Measurements from ENCODE around the gene NMBR.
A peak's percentile ranks its signal among the peaks of the same experiment; 100 is the strongest.
"Not testable (repeated sequence)": the region's sequence is repeated elsewhere in the genome, so short reads cannot be mapped to it uniquely, and the experiment has no call there.

Gene NMBR

GRCh38 chr6:142153196-142153595 is 6.3 kb upstream of the NMBR start:
- DNase-seq = no peak

GRCh38 chr6:142152746-142153145 is 5.8 kb upstream of the NMBR start:
- no peak for DNase-seq

DNA sequence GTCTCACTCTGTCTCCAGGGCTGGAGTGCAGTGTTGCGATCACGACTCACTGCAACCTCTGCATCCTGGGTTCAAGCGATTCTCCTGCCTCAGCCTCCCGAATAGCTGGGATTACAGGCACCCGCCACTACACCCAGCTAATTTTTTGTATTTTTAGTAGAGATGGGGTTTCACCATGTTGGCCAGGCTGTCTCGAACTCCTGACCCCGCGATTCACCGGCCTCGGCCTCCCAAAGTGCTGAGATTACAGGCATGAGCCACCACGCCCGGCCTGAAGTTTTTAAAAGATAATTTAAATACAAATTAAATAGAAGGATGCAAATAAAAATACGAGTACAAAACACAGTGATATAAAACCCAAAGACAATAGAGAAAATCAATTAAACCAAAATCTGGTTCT is 5.4 kb downstream of the NMBR start:
- DNase-seq = not testable (repeated sequence)

DNA sequence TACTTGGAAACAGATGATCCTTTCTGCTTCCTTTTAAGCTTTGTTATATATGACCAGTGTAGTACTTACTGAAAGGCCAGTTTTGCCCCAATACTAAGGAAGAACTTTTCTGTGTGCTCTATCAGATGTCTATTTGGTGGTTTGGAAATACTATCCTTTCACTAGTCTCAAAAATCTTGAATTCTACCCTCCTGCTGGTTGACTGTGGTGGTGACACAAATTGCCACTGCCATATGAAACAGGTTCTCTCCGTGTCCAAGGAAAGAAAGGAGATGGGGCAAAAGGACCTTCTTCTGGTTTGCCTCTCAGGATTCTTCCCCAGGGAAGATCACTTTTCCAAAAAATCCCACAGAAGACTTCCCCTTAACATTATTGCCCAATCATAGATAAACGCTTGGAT is 8.0 kb downstream of the NMBR start:
- no peak for DNase-seq

GRCh38 chr6:142132625-142133024 is 14.3 kb downstream of the NMBR start, which contains the start of gene GJE1:
GJE1 (plus strand) TSS chr6:142132925; CDS start chr6:142133159, 234 bp downstream.
- DNase-seq = no peak

DNA sequence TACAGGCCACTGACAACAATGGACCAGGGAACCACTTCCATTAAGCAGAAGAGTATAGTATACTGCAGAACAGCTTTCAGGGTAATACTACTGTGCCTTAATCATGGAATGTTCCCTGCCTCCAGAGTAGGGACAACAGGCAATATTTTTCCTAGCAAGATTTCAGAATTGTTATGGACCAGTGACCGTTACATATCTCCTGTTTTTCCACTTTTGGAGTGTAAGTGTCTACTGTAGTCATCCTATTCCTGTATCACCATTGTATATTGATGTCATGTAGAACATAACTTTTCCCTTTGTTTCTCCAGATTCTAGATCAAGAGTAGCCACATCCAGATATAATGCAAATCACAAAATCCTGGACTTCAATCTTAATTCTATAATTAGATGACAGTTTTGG is 16.1 kb downstream of the NMBR start:
- DNase-seq = no peak

- no peak for DNase-seq
These were observed 25.6 kb downstream of the NMBR start for GRCh38 chr6:142121342-142121741.

- DNase-seq = no peak
These were observed 28.0 kb downstream of the NMBR start for GRCh38 chr6:142118925-142119324.

DNA sequence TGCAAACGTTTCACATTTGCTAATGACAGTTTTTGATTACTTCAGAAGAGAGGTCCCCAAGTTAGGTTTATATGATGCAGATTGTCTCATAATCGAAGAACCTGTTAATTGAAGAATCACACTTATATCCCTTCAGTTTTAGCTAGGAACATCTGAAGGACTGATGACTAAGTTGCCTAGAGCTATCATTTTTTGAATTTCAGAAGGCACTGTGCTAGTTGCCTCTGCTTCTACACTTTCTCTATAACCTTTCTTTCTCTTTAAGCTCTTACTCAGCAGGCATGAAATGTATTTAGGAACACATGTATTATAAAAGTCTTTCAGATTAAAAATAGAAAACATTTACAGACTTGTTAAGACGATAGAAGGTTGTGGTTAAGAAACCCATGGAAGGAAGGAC is 28.6 kb downstream of the NMBR start:
- DNase-seq = no peak

GRCh38 chr6:142117366-142117765 is 29.6 kb downstream of the NMBR start:
- DNase-seq = no peak

DNA sequence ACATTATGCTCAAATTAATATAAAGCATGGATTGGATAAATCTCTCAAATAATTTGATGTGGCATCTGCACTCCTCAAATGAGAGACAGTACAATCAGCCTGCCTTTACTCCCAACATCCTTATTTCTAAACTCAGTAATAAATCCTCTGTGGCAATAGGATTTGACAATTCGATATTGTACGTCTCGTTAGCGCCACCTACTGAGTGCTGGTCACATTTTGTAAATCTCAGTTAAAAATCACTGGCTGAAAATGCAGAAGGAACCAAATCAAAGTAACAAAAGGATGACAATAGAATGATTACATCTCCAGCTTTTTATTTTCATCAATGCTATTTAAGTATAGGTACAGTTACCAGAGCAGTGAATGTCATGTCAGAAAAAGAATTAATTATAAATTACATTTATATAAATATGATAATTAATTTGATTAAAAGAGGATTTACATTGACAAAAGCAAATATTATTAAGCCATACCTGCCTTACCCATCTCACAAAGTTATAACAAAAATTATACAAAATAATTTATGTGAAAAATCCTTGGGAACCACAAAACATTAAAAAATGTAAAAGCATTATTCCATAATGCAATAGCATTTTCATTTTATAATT is 34.4 kb downstream of the NMBR start:
- DNase-seq = peak; percentile 33

DNA sequence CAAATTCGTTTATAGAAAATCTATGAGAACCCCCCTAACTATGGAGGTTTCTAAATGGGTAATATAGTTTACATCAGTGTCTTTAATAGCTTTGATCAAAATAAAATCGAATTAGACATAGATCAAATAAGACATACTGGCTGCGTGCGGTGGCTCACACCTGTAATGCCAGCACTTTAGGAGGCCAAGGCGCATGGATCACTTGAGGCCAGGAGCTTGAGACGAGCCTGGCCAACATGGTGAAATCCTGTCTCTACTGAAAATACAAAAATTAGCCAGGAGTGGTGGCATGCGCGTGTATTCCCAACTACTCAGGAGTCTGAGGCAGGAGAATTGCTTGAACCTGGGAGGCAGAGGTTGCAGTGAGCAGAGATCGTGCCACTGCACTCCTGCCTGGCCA is 36.1 kb downstream of the NMBR start:
- DNase-seq = not testable (repeated sequence)

GRCh38 chr6:142104820-142105219 is 42.1 kb downstream of the NMBR start:
- not testable (repeated sequence) for DNase-seq

DNA sequence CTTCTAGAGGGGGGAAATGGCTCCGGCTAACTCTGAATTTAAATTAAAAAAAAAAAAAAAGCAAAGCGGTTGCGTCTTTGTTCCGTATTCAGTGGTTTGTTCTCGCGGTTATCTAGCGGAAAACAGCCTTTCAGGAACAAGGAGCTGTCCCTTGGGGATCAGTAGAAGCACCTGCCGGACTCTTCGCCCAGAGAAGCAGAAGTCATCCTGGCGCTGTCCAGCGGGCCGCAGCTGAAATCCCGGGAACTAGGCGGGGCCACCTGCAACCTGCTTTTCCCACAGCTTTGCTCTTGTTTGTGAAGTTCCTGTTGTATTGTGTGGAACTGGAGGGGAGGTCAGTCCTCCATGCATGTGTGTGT is 58.1 kb downstream of the NMBR start:
- DNase-seq = no peak

DNA sequence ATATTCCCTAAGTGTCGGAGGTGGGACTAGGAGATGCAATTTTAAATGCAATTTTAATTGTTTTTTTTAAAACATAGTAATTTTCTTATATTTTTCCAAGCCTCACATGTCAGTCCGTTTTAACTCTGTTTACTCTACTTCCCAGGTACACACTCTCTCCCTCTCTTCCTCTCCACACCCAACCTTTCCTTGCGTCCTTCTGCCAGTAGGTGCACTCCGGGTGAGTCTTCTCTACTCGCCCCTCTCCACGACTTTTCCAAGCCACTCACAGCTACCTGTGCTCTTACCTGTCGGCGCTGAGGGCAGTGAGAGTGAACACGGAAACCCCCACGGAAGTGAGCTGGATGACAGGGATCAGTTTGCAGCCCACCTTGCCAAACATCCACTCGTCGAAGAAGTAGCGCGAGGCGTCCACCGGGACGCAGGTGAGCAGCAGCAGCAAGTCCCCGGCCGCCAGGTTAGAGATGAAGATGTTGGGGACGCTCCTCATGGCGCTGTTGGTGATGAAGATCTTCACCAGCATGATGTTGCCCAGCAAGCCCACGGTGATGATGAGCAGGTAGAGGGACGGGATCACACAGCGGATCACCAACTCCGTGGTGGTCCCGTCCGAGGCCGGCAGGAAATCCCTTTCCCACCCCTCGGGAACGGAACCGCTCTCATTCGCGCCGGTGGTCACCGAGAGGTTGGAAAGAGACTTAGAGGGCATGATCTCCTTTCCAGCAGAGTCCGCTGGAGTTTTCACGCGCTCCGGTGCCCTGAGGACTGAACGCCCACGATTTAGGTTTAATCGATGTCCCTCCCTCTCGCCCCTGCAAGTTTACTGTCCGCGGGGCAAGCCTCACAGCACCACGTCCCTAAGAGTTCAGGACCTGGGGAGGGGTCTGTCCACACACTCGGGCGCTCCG is 58.7 kb downstream of the NMBR start:
- no peak for DNase-seq

DNA sequence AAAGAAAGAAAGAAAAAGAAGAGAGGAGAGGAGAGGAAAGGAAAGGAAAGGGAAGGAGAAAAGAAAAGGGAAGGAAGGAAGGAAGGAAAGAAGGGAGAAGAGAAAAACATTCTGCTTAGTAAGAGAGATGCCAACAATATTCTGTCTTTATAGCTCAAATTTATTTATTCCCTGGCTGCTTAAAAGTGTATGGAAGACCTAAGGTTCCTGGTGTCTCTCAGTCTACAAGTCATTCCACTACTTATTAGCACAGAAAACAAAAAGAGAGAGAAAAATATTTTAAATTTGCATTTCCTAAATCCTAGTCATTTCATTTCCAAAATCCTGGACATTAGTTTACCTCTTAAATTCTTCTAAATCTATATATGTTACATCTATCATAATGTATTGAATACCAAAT is 67.8 kb downstream of the NMBR start:
- DNase-seq = no peak

- no peak for DNase-seq
These were observed 71.3 kb downstream of the NMBR start for GRCh38 chr6:142075516-142076101.

GRCh38 chr6:142074516-142074915 is 72.4 kb downstream of the NMBR start:
- DNase-seq = no peak

GRCh38 chr6:142071981-142072380 is 74.9 kb downstream of the NMBR start:
- DNase-seq = no peak

- DNase-seq = no peak
These were observed 78.5 kb downstream of the NMBR start for GRCh38 chr6:142068416-142068815.

DNA sequence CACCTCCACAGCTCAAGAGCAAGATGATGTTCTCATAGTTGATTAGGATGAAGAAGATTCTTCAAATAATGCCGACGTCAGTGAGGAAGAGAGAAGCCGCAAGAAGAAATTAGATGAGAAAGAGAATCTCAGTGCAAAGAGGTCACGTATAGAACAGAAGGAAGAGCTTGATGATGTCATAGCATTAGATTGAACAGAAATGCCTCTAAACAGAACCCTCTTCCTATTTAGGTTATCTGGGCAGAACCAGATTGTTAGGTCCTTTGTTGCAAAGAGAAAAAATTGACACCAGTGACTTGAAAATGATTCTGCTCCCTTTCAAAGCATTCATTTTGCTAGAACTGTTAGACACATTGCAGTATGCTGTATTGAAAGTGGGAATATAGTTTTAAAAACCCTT is 84.1 kb downstream of the NMBR start:
- DNase-seq = not testable (repeated sequence)

DNA sequence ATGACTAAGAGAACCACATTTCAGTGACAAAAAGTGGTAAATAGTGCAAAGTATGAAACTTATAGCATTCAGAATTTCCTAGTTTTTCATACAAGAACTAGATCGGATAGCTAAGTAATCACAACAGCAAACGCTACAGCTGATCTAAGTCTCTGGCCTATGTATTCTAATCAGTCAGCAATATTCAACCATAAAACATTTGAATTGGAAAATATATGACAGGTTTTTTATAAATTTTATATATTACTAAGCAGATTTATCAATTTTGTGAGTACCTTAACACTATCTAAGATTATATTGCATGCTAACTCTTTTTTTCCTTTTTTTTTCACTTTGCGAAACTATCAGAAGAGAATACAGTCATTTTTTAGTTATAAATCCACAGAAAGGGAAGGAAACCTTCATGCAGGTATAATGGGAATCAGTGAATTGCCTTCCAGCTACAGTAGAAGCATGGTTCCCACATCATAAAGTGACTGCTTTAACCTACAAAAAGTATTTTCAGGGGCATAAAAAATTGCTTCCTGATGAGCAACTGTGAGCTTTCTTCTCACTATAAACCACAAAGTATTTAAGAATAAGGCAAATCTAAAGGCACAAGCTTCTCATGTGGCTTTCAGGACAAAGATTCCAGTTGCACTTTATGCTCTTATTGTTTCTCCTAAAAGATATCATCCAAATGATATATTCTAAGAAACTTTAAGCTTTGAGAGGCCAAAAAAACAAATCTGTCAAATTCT is 88.2 kb downstream of the NMBR start:
- DNase-seq = no peak

- no peak for DNase-seq
These were observed 91.7 kb downstream of the NMBR start for GRCh38 chr6:142055219-142055618.

Data from CD4-positive, alpha-beta T cell treated with Interleukin-15 for 1 hour (primary cell).